Liver (tissue), 9 donors: ENCODE measurements around the gene WDR49. TPM values are rescaled to one million over a fixed set of nuclear protein-coding genes. Genes with fewer than 3 reads are reported as not detected.

Source experiments
- DNase-seq: peaks from one replicate; pipeline ENCODE4 v3.0.0-alpha.2; 2017; ENCODE audit warnings: low spot score
- H3K27ac ChIP-seq, 2 donors: one replicate each; pipeline ENCODE4 v1.7.0; 2013; ENCODE audit warnings: inconsistent platforms in 2 of 2, low read length in 2 of 2, control low read depth in 1 of 2, low read depth in 1 of 2, mild to moderate bottlenecking in 1 of 2
- H3K27me3 ChIP-seq, 4 donors: one replicate each; pipeline versions ENCODE4 v1.6.1 to v1.7.0; 2013; ENCODE audit warnings: low read length in 3 of 4, inconsistent platforms in 1 of 4, mild to moderate bottlenecking in 1 of 4, moderate library complexity in 1 of 4; ENCODE audit not compliant: control insufficient read depth in 4 of 4, insufficient read depth in 4 of 4
- H3K36me3 ChIP-seq, 4 donors: one replicate each; pipeline versions ENCODE4 v1.6.1 to v1.7.0; 2013; ENCODE audit warnings: low read length in 3 of 4, mild to moderate bottlenecking in 3 of 4, low read depth in 1 of 4, moderate library complexity in 1 of 4; ENCODE audit not compliant: control insufficient read depth in 4 of 4, insufficient read depth in 3 of 4
- H3K4me1 ChIP-seq, 4 donors: one replicate each; pipeline versions ENCODE4 v1.6.1 to v1.7.0; 2013; ENCODE audit warnings: low read length in 3 of 4, mild to moderate bottlenecking in 3 of 4, moderate library complexity in 1 of 4; ENCODE audit not compliant: control insufficient read depth in 4 of 4, insufficient read depth in 4 of 4
- H3K4me3 ChIP-seq, 3 donors: one replicate each; pipeline versions ENCODE4 v1.6.1 to v1.7.0; 2013; ENCODE audit warnings: low read length in 3 of 3, control low read depth in 1 of 3, low read depth in 1 of 3, mild to moderate bottlenecking in 1 of 3
- H3K9ac ChIP-seq, 2 donors: one replicate each; pipeline ENCODE4 v1.7.0; 2013; ENCODE audit warnings: low read length in 2 of 2, mild to moderate bottlenecking in 2 of 2, moderate library complexity in 2 of 2, control low read depth in 1 of 2, low read depth in 1 of 2
- H3K9me3 ChIP-seq, 4 donors: one replicate each; pipeline versions ENCODE4 v1.6.1 to v1.7.0; 2013; ENCODE audit warnings: low read length in 3 of 4; ENCODE audit not compliant: control insufficient read depth in 4 of 4
- EGR1 ChIP-seq, 2 donors: IDR thresholded peaks; 2 replicates each; pipeline ENCODE4 v1.6.1; 2016 to 2018; ENCODE audit warnings: antibody characterized with exemption in 2 of 2, low read depth in 2 of 2
- FOXA2 ChIP-seq: IDR thresholded peaks from 2 replicates; pipeline ENCODE4 v1.6.1; 2016; ENCODE audit warnings: antibody characterized with exemption
- GABPA ChIP-seq, 2 donors: IDR thresholded peaks in 1 of 2; conservative IDR thresholded peaks in 1 of 2; 2 replicates each; pipeline ENCODE4 v1.6.1; 2016; ENCODE audit warnings: antibody characterized with exemption in 2 of 2, mild to moderate bottlenecking in 1 of 2, moderate library complexity in 1 of 2
- HNF4A ChIP-seq, 2 donors: conservative IDR thresholded peaks; 2 replicates each; pipeline ENCODE4 v1.6.1; 2016; ENCODE audit warnings: antibody characterized with exemption in 2 of 2, mild to moderate bottlenecking in 2 of 2
- HNF4G ChIP-seq: IDR thresholded peaks from 2 replicates; pipeline ENCODE4 v1.6.1; 2016; ENCODE audit warnings: antibody characterized with exemption
- JUND ChIP-seq, 2 donors: IDR thresholded peaks; 2 replicates each; pipeline ENCODE4 v1.6.1; 2016; ENCODE audit warnings: antibody characterized with exemption in 2 of 2
- RAD21 ChIP-seq, 2 donors: IDR thresholded peaks; 2 replicates each; pipeline ENCODE4 v1.6.1; 2016; ENCODE audit warnings: antibody characterized with exemption in 2 of 2, mild to moderate bottlenecking in 2 of 2
- RXRA ChIP-seq, 2 donors: IDR thresholded peaks; 2 replicates each; pipeline ENCODE4 v1.6.1; 2017 to 2018; ENCODE audit warnings: antibody characterized with exemption in 2 of 2, mild to moderate bottlenecking in 1 of 2
- SP1 ChIP-seq: IDR thresholded peaks from 2 replicates; pipeline ENCODE4 v1.6.1; 2018; ENCODE audit warnings: antibody characterized with exemption, mild to moderate bottlenecking
- TAF1 ChIP-seq: conservative IDR thresholded peaks from 2 replicates; pipeline ENCODE4 v1.6.1; 2016; ENCODE audit warnings: antibody characterized with exemption, mild to moderate bottlenecking
- YY1 ChIP-seq: IDR thresholded peaks from 2 replicates; pipeline ENCODE4 v1.6.1; 2016; ENCODE audit warnings: antibody characterized with exemption, mild to moderate bottlenecking
- WGBS: extraction: QIAGEN DNeasy Blood & Tissue Kit; methylation state at CpG from one replicate; pipeline ENCODE4 v1.1.7; 2013; 5-methylcytosine and 5-hydroxymethylcytosine counted together
- polyA plus RNA-seq, 2 donors: library from polyadenylated mRNA; stranded (reverse) in 1 of 2; unstranded in 1 of 2; fragments of 200-250 nt in 1 of 2; fragments of >200 nt in 1 of 2; fragmentation: Nextera tagmentation in 1 of 2; extraction: Ambion mirVana in 1 of 2; gene quantifications; one replicate each; pipeline versions ENCODE4 v1.2.1 to v1.2.3, GENCODE V29; 2013 to 2015
- total RNA-seq, 2 donors: library from RNA; depleted of rRNA; stranded (reverse); fragments of >200 nt; gene quantifications; one replicate each; pipeline ENCODE4 v1.2.3, GENCODE V29; 2014
- TF ChIP-seq, protein P1 (sequence below): IDR thresholded peaks from 2 replicates; pipeline ENCODE4 v1.6.1; 2016; ENCODE audit warnings: antibody characterized with exemption
- TF ChIP-seq, protein P2 (sequence below): IDR thresholded peaks from 2 replicates; pipeline ENCODE4 v1.6.1; 2016; ENCODE audit warnings: antibody characterized with exemption
- TF ChIP-seq, protein P3 (sequence below): IDR thresholded peaks from 2 replicates; pipeline ENCODE4 v1.6.1; 2016; ENCODE audit warnings: antibody characterized with exemption, mild to moderate bottlenecking
- donor health status: healthy.
- donor health status: healthy.
- donor health status: healthy.
- donor health status: healthy.
- donor health status: healthy.

The WDR49 gene
- total and polyA plus RNA-seq, 4 donors: 0.23 to 0.42 TPM; not detected in 2

DNA sequence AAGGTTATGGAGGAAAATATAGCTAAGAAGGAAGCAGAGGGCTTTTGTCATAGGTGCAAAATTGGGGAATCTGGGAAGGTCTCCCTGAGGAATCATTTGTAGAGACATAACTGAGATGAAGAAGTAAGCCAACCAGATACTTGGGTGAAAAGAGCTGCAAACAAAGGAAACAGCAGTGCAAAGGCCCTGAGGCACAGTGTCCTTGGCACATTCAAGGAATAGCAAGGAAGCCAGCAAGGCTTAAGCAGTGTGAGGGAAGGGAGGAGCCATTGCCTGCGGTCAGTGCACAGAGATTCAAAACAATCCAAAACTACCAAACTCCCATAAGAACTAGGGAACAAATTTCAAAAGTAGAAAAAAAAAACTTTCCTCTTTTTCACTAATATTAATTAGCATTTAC is 88.3 kb downstream of the WDR49 start:
- TF ChIP-seq, protein P1, sequence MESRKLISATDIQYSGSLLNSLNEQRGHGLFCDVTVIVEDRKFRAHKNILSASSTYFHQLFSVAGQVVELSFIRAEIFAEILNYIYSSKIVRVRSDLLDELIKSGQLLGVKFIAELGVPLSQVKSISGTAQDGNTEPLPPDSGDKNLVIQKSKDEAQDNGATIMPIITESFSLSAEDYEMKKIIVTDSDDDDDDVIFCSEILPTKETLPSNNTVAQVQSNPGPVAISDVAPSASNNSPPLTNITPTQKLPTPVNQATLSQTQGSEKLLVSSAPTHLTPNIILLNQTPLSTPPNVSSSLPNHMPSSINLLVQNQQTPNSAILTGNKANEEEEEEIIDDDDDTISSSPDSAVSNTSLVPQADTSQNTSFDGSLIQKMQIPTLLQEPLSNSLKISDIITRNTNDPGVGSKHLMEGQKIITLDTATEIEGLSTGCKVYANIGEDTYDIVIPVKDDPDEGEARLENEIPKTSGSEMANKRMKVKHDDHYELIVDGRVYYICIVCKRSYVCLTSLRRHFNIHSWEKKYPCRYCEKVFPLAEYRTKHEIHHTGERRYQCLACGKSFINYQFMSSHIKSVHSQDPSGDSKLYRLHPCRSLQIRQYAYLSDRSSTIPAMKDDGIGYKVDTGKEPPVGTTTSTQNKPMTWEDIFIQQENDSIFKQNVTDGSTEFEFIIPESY: no peak
- TF ChIP-seq, protein P2, sequence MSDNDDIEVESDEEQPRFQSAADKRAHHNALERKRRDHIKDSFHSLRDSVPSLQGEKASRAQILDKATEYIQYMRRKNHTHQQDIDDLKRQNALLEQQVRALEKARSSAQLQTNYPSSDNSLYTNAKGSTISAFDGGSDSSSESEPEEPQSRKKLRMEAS: no peak
- no peak for TF ChIP-seq GABPA (IDR thresholded peaks at IDR 0.05 in 1 of 2, conservative IDR thresholded peaks at IDR 0.05 in 1 of 2)
- H3K36me3 ChIP-seq: no peaks in the 10 kb centered on the region
- 10% methylated on average over 1 of the region's 1 CpG for WGBS
- H3K4me3 ChIP-seq: no peak overlapping the region
- no peak overlapping the region for H3K27ac ChIP-seq
- H3K27me3 ChIP-seq: no peaks in the 10 kb centered on the region
- no peaks in the 10 kb centered on the region for H3K4me1 ChIP-seq
- H3K9me3 ChIP-seq: no peaks in the 10 kb centered on the region
- no peak overlapping the region for H3K9ac ChIP-seq
- no peak for DNase-seq

DNA sequence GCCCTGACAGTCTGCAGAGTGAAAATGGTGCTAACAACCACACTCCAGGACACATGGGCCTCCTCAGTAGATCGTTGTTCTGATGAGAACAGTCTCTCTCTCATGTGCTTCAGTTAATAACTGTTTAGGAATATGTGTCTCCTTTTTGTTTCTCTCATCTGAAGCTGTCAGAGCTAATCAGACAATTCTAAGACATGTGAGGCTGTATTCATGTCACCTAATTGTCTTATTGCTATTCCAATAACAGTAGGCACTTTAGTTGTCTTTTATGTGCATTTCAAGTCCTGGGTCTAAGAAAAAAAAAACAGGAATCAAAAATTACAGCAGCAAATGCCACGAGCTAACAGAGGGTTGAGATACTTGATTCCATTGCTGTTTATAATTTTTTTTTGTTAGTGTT is 89.1 kb downstream of the WDR49 start:
- 57% methylated on average over 2 of the region's 2 CpGs for WGBS
- no peaks in the 10 kb centered on the region for H3K4me1 ChIP-seq

DNA sequence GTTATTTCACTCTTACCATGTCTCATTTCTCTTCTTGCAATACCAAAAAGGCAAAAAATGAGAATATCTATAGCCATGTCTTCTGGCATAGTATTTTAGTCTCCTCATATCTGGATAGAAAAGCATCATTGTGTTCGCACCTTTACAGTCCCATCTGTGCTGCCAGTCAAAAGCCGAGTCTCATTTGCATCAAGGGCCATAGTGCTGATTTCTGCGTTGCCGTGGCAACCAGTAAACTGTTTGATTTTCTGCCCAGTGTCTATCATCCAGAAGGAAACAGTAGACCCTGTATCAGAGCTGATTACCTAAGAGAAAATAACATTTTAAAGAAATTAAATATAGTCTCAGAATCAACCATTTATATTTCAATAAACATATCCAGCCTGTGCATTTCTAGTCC is 93.8 kb downstream of the WDR49 start:
- no peak for DNase-seq
- WGBS: 86% methylated on average over 4 of the region's 4 CpGs
- H3K4me1 ChIP-seq: no peaks in the 10 kb centered on the region
- no peak for TF ChIP-seq GABPA (IDR thresholded peaks at IDR 0.05 in 1 of 2, conservative IDR thresholded peaks at IDR 0.05 in 1 of 2)
- TF ChIP-seq, protein P1: no peak
- TF ChIP-seq JUND (IDR thresholded peaks at IDR 0.05): no peak
- TF ChIP-seq HNF4G: no peak
- no peak for TF ChIP-seq HNF4A (conservative IDR thresholded peaks at IDR 0.05)
- TF ChIP-seq, protein P3, sequence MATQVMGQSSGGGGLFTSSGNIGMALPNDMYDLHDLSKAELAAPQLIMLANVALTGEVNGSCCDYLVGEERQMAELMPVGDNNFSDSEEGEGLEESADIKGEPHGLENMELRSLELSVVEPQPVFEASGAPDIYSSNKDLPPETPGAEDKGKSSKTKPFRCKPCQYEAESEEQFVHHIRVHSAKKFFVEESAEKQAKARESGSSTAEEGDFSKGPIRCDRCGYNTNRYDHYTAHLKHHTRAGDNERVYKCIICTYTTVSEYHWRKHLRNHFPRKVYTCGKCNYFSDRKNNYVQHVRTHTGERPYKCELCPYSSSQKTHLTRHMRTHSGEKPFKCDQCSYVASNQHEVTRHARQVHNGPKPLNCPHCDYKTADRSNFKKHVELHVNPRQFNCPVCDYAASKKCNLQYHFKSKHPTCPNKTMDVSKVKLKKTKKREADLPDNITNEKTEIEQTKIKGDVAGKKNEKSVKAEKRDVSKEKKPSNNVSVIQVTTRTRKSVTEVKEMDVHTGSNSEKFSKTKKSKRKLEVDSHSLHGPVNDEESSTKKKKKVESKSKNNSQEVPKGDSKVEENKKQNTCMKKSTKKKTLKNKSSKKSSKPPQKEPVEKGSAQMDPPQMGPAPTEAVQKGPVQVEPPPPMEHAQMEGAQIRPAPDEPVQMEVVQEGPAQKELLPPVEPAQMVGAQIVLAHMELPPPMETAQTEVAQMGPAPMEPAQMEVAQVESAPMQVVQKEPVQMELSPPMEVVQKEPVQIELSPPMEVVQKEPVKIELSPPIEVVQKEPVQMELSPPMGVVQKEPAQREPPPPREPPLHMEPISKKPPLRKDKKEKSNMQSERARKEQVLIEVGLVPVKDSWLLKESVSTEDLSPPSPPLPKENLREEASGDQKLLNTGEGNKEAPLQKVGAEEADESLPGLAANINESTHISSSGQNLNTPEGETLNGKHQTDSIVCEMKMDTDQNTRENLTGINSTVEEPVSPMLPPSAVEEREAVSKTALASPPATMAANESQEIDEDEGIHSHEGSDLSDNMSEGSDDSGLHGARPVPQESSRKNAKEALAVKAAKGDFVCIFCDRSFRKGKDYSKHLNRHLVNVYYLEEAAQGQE: no peak
- no peak for TF ChIP-seq RAD21 (IDR thresholded peaks at IDR 0.05)
- no peak for TF ChIP-seq RXRA (IDR thresholded peaks at IDR 0.05)
- no peak for TF ChIP-seq FOXA2
- TF ChIP-seq EGR1 (IDR thresholded peaks at IDR 0.05; ENCODE audit: low read depth in 2 of 2): no peak

More for the DNA sequence above, 89.1 kb downstream of the WDR49 start:
- Histone ChIP-seq H3K36me3 (no peaks in the 10 kb centered on the region), H3K4me3 (no peak overlapping the region), H3K27ac (no peak overlapping the region), H3K9ac (no peak overlapping the region), H3K27me3 (no peaks in the 10 kb centered on the region), H3K9me3 (no peaks in the 10 kb centered on the region)
- no peak for DNase-seq
- TF ChIP-seq JUND (IDR thresholded peaks at IDR 0.05): no peak
- TF ChIP-seq, protein P3: no peak
- TF ChIP-seq RXRA (IDR thresholded peaks at IDR 0.05): no peak
- TF ChIP-seq RAD21 (IDR thresholded peaks at IDR 0.05): no peak
- TF ChIP-seq EGR1 (IDR thresholded peaks at IDR 0.05; ENCODE audit: low read depth in 2 of 2): no peak
- no peak for TF ChIP-seq SP1
- TF ChIP-seq TAF1: no peak
- no peak for TF ChIP-seq YY1
- no peak for TF ChIP-seq FOXA2
- TF ChIP-seq, protein P2: no peak

More for the DNA sequence above, 93.8 kb downstream of the WDR49 start:
- Histone ChIP-seq H3K4me3 (no peak overlapping the region), H3K27ac (no peak overlapping the region), H3K27me3 (no peaks in the 10 kb centered on the region), H3K36me3 (no peaks in the 10 kb centered on the region), H3K9ac (no peak overlapping the region), H3K9me3 (no peaks in the 10 kb centered on the region)
